Measurements from ENCODE around the gene NR2F1-AS1.
A peak's percentile ranks its signal among the peaks of the same experiment; 100 is the strongest.
"Not testable (repeated sequence)": the region's sequence is repeated elsewhere in the genome, so short reads cannot be mapped to it uniquely, and the experiment has no call there.

The NR2F1-AS1 gene

GRCh38 chr5:93510626-93511380 lies 70.2 kb downstream of the NR2F1-AS1 start:
- Mint-ChIP-seq H3K27me3 (peaks cover 0 to 9% of the 10 kb centered on the region in 2 donors), H3K27ac (no peak overlapping the region), H3K9me3 (peaks cover 2 to 4% of the 10 kb centered on the region in 2 donors), H3K4me1 (no peaks in the 10 kb centered on the region), H3K36me3 (no peaks in the 10 kb centered on the region), H3K4me3 (no peak overlapping the region)
- ATAC-seq (replicated peaks) (no peak), DNase-seq (no peak)

- H3K27me3 Mint-ChIP-seq = peaks cover 4 to 12% of the 10 kb centered on the region in 2 donors
- H3K36me3 Mint-ChIP-seq; H3K9me3 Mint-ChIP-seq; H3K27ac Mint-ChIP-seq; H3K4me3 Mint-ChIP-seq; H3K4me1 Mint-ChIP-seq; DNase-seq; ATAC-seq (replicated peaks): not testable (repeated sequence)
These were observed 75.5 kb downstream of the NR2F1-AS1 start for GRCh38 chr5:93505553-93505952.

- Mint-ChIP-seq H3K27me3 (peaks cover 0 to 12% of the 10 kb centered on the region in 2 donors), H3K4me1 (no peaks in the 10 kb centered on the region), H3K36me3 (no peaks in the 10 kb centered on the region), H3K9me3 (peaks cover 3 to 4% of the 10 kb centered on the region in 2 donors), H3K27ac (no peak overlapping the region), H3K4me3 (no peak overlapping the region)
- DNase-seq (no peak), ATAC-seq (replicated peaks) (no peak)
These were observed 77.4 kb downstream of the NR2F1-AS1 start for GRCh38 chr5:93503598-93504067.

- DNase-seq (no peak), ATAC-seq (replicated peaks) (no peak)
- Mint-ChIP-seq H3K27me3 (peaks cover 0 to 4% of the 10 kb centered on the region in 2 donors), H3K4me1 (no peaks in the 10 kb centered on the region), H3K4me3 (no peak overlapping the region), H3K36me3 (no peaks in the 10 kb centered on the region), H3K9me3 (no peaks in the 10 kb centered on the region), H3K27ac (no peak overlapping the region)
These were observed 83.9 kb downstream of the NR2F1-AS1 start for GRCh38 chr5:93497096-93497495.

GRCh38 chr5:93479982-93480509 lies 101.0 kb downstream of the NR2F1-AS1 start:
- H3K4me3 Mint-ChIP-seq = no peak overlapping the region
- H3K36me3 Mint-ChIP-seq = no peaks in the 10 kb centered on the region
- DNase-seq (no peak), ATAC-seq (replicated peaks) (no peak)
- H3K4me1 Mint-ChIP-seq = no peaks in the 10 kb centered on the region
- no peaks in the 10 kb centered on the region for H3K27me3 Mint-ChIP-seq
- peaks cover 5 to 13% of the 10 kb centered on the region in 2 donors for H3K9me3 Mint-ChIP-seq
- H3K27ac Mint-ChIP-seq = no peak overlapping the region

GRCh38 chr5:93477816-93478215 lies 103.2 kb downstream of the NR2F1-AS1 start:
- peaks cover 4 to 7% of the 10 kb centered on the region in 2 donors for H3K9me3 Mint-ChIP-seq
- ATAC-seq (replicated peaks) (no peak), DNase-seq (no peak)
- H3K4me3 Mint-ChIP-seq = no peak overlapping the region
- no peaks in the 10 kb centered on the region for H3K4me1 Mint-ChIP-seq
- no peaks in the 10 kb centered on the region for H3K27me3 Mint-ChIP-seq
- no peaks in the 10 kb centered on the region for H3K36me3 Mint-ChIP-seq
- H3K27ac Mint-ChIP-seq = no peak overlapping the region

GRCh38 chr5:93476251-93476742 lies 104.7 kb downstream of the NR2F1-AS1 start:
- no peak overlapping the region for H3K4me3 Mint-ChIP-seq
- H3K4me1 Mint-ChIP-seq = no peaks in the 10 kb centered on the region
- ATAC-seq (replicated peaks) = no peak
- no peaks in the 10 kb centered on the region for H3K36me3 Mint-ChIP-seq
- peaks cover 4 to 7% of the 10 kb centered on the region in 2 donors for H3K9me3 Mint-ChIP-seq
- DNase-seq = no peak
- H3K27ac Mint-ChIP-seq = no peak overlapping the region
- H3K27me3 Mint-ChIP-seq = no peaks in the 10 kb centered on the region

- ATAC-seq (replicated peaks) (no peak), DNase-seq (no peak)
- Mint-ChIP-seq H3K36me3 (no peaks in the 10 kb centered on the region), H3K27me3 (no peaks in the 10 kb centered on the region), H3K9me3 (peaks cover 20 to 25% of the 10 kb centered on the region in 2 donors), H3K4me3 (no peak overlapping the region), H3K4me1 (no peaks in the 10 kb centered on the region), H3K27ac (peak overlapping the region; percentile 26)
These were observed 118.1 kb downstream of the NR2F1-AS1 start for GRCh38 chr5:93462916-93463315.

- no peak for ATAC-seq (replicated peaks)
- H3K27me3 Mint-ChIP-seq = no peaks in the 10 kb centered on the region
- H3K4me3 Mint-ChIP-seq = no peak overlapping the region
- H3K9me3 Mint-ChIP-seq = peaks cover 19 to 29% of the 10 kb centered on the region in 2 donors
- no peak overlapping the region for H3K27ac Mint-ChIP-seq
- DNase-seq = no peak
- H3K4me1 Mint-ChIP-seq = no peaks in the 10 kb centered on the region
- no peaks in the 10 kb centered on the region for H3K36me3 Mint-ChIP-seq
These were observed 119.3 kb downstream of the NR2F1-AS1 start for GRCh38 chr5:93461756-93462155.

GRCh38 chr5:93460286-93460685 lies 120.7 kb downstream of the NR2F1-AS1 start:
- Mint-ChIP-seq H3K27me3 (no peaks in the 10 kb centered on the region), H3K4me1 (no peaks in the 10 kb centered on the region), H3K27ac (no peak overlapping the region), H3K9me3 (peaks cover 18 to 26% of the 10 kb centered on the region in 2 donors), H3K4me3 (no peak overlapping the region), H3K36me3 (no peaks in the 10 kb centered on the region)
- ATAC-seq (replicated peaks) (no peak), DNase-seq (no peak)

- ATAC-seq (replicated peaks); H3K27ac Mint-ChIP-seq; H3K4me3 Mint-ChIP-seq; H3K27me3 Mint-ChIP-seq; H3K36me3 Mint-ChIP-seq; H3K4me1 Mint-ChIP-seq; DNase-seq: not testable (repeated sequence)
- H3K9me3 Mint-ChIP-seq = peaks cover 11 to 14% of the 10 kb centered on the region in 2 donors
These were observed 124.2 kb downstream of the NR2F1-AS1 start for GRCh38 chr5:93456796-93457195.

GRCh38 chr5:93454896-93455295 lies 126.1 kb downstream of the NR2F1-AS1 start:
- peaks cover 5% of the 10 kb centered on the region in 2 donors for H3K9me3 Mint-ChIP-seq
- no peaks in the 10 kb centered on the region for H3K4me1 Mint-ChIP-seq
- H3K4me3 Mint-ChIP-seq = no peak overlapping the region
- no peak for ATAC-seq (replicated peaks)
- no peak overlapping the region for H3K27ac Mint-ChIP-seq
- H3K36me3 Mint-ChIP-seq = no peaks in the 10 kb centered on the region
- H3K27me3 Mint-ChIP-seq = no peaks in the 10 kb centered on the region
- DNase-seq = no peak

GRCh38 chr5:93452255-93452654 lies 128.8 kb downstream of the NR2F1-AS1 start:
- Mint-ChIP-seq H3K27ac (no peak overlapping the region), H3K9me3 (peaks cover 0 to 4% of the 10 kb centered on the region in 2 donors), H3K27me3 (no peaks in the 10 kb centered on the region), H3K4me1 (no peaks in the 10 kb centered on the region), H3K36me3 (no peaks in the 10 kb centered on the region), H3K4me3 (no peak overlapping the region)
- ATAC-seq (replicated peaks) (no peak), DNase-seq (no peak)

GRCh38 chr5:93438124-93438523 lies 142.9 kb downstream of the NR2F1-AS1 start:
- no peak overlapping the region for H3K27ac Mint-ChIP-seq
- peaks cover 0 to 5% of the 10 kb centered on the region in 2 donors for H3K27me3 Mint-ChIP-seq

GRCh38 chr5:93436083-93436482 lies 144.9 kb downstream of the NR2F1-AS1 start:
- H3K27me3 Mint-ChIP-seq = peaks cover 3 to 5% of the 10 kb centered on the region in 2 donors
- no peak overlapping the region for H3K27ac Mint-ChIP-seq
- H3K4me3 Mint-ChIP-seq = no peak overlapping the region
- no peak for DNase-seq
- H3K4me1 Mint-ChIP-seq = no peaks in the 10 kb centered on the region
- ATAC-seq (replicated peaks) = no peak
- H3K9me3 Mint-ChIP-seq = peaks cover 1 to 3% of the 10 kb centered on the region in 2 donors
- no peaks in the 10 kb centered on the region for H3K36me3 Mint-ChIP-seq

More at GRCh38 chr5:93438124-93438523, 142.9 kb downstream of the NR2F1-AS1 start:
- DNase-seq (no peak), ATAC-seq (replicated peaks) (no peak)
- H3K4me3 Mint-ChIP-seq = no peak overlapping the region
- H3K9me3 Mint-ChIP-seq = peaks cover 1 to 3% of the 10 kb centered on the region in 2 donors
- H3K4me1 Mint-ChIP-seq = no peaks in the 10 kb centered on the region
- H3K36me3 Mint-ChIP-seq = no peaks in the 10 kb centered on the region

Data from stimulated activated naive B cell treated with anti-CD40 and anti-IgM and Interleukin-4, amounts not matched to agents 10 μg/mL and 1 μg/mL and 100 μg/mL, for 72 hours (primary cell).